PFSK-1 (cell line): ENCODE results near the gene MTFMT.
A peak's percentile ranks its signal among the peaks of the same experiment; 100 is the strongest.

Experiments used
- FOXP2 ChIP-seq: optimal IDR thresholded peaks from 2 replicates; pipeline ENCODE3; 2011; ENCODE audit warnings: borderline replicate concordance, control low read depth, inconsistent platforms; ENCODE audit not compliant: insufficient read depth; ENCODE audit errors: extremely low read length, extremely low read depth
- POLR2AphosphoS5 ChIP-seq: IDR thresholded peaks from 2 replicates; pipeline ENCODE4 v1.6.1; 2012; ENCODE audit warnings: low read depth, mild to moderate bottlenecking, control low read depth, low read length, moderate library complexity
- SIN3A ChIP-seq: IDR thresholded peaks from 2 replicates; pipeline ENCODE4 v1.6.1; 2012; ENCODE audit warnings: mild to moderate bottlenecking, low read length, moderate library complexity, borderline replicate concordance; ENCODE audit not compliant: insufficient read depth
- TAF1 ChIP-seq: IDR thresholded peaks from 2 replicates; pipeline ENCODE4 v1.6.1; 2012; ENCODE audit warnings: low read length, control low read depth, borderline replicate concordance; ENCODE audit not compliant: insufficient read depth
- TF ChIP-seq, protein P1 (sequence below), 2 experiments: IDR thresholded peaks; 2 replicates each; pipeline versions ENCODE4 v1.6.1 to v1.8.0; 2011 to 2012; ENCODE audit warnings: low read depth in 2 of 2, low read length in 2 of 2, control low read depth in 1 of 2, inconsistent platforms in 1 of 2, mild to moderate bottlenecking in 1 of 2, moderate library complexity in 1 of 2; ENCODE audit not compliant: insufficient read depth in 1 of 2

MTFMT gene

GRCh38 chr15:65033659-65034269, 4.3 kb upstream of the MTFMT start:
- TF ChIP-seq POLR2AphosphoS5: no peak
- TF ChIP-seq SIN3A: no peak
- TF ChIP-seq TAF1: no peak
- TF ChIP-seq, protein P1, sequence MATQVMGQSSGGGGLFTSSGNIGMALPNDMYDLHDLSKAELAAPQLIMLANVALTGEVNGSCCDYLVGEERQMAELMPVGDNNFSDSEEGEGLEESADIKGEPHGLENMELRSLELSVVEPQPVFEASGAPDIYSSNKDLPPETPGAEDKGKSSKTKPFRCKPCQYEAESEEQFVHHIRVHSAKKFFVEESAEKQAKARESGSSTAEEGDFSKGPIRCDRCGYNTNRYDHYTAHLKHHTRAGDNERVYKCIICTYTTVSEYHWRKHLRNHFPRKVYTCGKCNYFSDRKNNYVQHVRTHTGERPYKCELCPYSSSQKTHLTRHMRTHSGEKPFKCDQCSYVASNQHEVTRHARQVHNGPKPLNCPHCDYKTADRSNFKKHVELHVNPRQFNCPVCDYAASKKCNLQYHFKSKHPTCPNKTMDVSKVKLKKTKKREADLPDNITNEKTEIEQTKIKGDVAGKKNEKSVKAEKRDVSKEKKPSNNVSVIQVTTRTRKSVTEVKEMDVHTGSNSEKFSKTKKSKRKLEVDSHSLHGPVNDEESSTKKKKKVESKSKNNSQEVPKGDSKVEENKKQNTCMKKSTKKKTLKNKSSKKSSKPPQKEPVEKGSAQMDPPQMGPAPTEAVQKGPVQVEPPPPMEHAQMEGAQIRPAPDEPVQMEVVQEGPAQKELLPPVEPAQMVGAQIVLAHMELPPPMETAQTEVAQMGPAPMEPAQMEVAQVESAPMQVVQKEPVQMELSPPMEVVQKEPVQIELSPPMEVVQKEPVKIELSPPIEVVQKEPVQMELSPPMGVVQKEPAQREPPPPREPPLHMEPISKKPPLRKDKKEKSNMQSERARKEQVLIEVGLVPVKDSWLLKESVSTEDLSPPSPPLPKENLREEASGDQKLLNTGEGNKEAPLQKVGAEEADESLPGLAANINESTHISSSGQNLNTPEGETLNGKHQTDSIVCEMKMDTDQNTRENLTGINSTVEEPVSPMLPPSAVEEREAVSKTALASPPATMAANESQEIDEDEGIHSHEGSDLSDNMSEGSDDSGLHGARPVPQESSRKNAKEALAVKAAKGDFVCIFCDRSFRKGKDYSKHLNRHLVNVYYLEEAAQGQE (IDR thresholded peaks at IDR 0.05; ENCODE audit: insufficient read depth in 1 of 2, low read depth in 2 of 2, low read length in 2 of 2): no peak
- TF ChIP-seq FOXP2: no peak

GRCh38 chr15:65032801-65033537, 3.5 kb upstream of the MTFMT start:
- TF ChIP-seq FOXP2 (peak; percentile 76), SIN3A (no peak), TAF1 (no peak), POLR2AphosphoS5 (no peak)
- TF ChIP-seq, protein P1 (IDR thresholded peaks at IDR 0.05; ENCODE audit: insufficient read depth in 1 of 2, low read depth in 2 of 2, low read length in 2 of 2): no peak

DNA sequence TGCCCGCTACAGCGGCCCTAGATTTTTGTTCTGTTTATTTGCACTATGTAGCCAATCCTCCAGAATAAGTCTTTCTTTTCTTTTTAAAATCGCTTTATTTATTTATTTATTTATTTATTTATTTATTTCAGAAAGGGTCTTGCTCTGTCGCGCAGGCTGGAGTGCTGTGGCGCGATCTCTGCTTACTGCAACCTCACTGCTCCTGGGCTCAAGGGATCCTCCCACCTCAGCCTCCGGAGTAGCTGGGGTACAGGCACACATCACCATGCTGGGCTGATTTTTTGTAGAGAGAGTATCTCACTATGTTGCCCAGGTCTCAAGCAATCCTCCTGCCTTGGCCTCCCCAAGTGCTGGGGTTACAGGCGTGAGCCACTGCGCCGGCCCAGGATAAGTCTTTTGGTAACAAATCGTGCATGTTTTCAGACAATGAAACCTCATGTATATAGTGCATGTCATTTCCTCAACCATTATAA, 333 bp upstream of the MTFMT start:
- TF ChIP-seq TAF1 (no peak), SIN3A (no peak), POLR2AphosphoS5 (no peak), FOXP2 (no peak)
- TF ChIP-seq, protein P1 (IDR thresholded peaks at IDR 0.05; ENCODE audit: insufficient read depth in 1 of 2, low read depth in 2 of 2, low read length in 2 of 2): no peak

- TF ChIP-seq FOXP2: no peak
- no peak for TF ChIP-seq SIN3A
- no peak for TF ChIP-seq POLR2AphosphoS5
- TF ChIP-seq, protein P1 (IDR thresholded peaks at IDR 0.05; ENCODE audit: insufficient read depth in 1 of 2, low read depth in 2 of 2, low read length in 2 of 2): no peak
- no peak for TF ChIP-seq TAF1
These were observed 1.1 kb downstream of the MTFMT start for GRCh38 chr15:65028338-65028737.

GRCh38 chr15:65027593-65027992, 1.8 kb downstream of the MTFMT start:
- TF ChIP-seq FOXP2 (no peak), POLR2AphosphoS5 (no peak), SIN3A (no peak), TAF1 (no peak)
- TF ChIP-seq, protein P1 (IDR thresholded peaks at IDR 0.05; ENCODE audit: insufficient read depth in 1 of 2, low read depth in 2 of 2, low read length in 2 of 2): no peak
